Esophagus muscularis mucosa (tissue), 4 donors: Measurements from ENCODE around the gene ABR.

Experiments
- CTCF ChIP-seq, 3 experiments: fragments of 200-600 bp in 2 of 3; fragments of 450-650 bp in 1 of 3; sonication (generic) in 2 of 3; IDR thresholded peaks; one replicate each; pipeline ENCODE4 v1.5.1; 2017 to 2019; ENCODE audit warnings: antibody characterized with exemption in 3 of 3, mild to moderate bottlenecking in 2 of 3, moderate library complexity in 1 of 3
- EP300 ChIP-seq: sonication (generic); formaldehyde crosslinking; IDR thresholded peaks from one replicate; pipeline ENCODE4 v1.6.1; 2017; ENCODE audit warnings: antibody characterized with exemption
- POLR2A ChIP-seq: fragments of 450-650 bp; IDR thresholded peaks from one replicate; pipeline ENCODE4 v1.6.1; 2017; ENCODE audit warnings: antibody characterized with exemption, moderate library complexity, mild to moderate bottlenecking, low read depth
- POLR2AphosphoS5 ChIP-seq, 2 donors: sonication (generic); formaldehyde crosslinking; IDR thresholded peaks; one replicate each; pipeline ENCODE4 v1.6.1; 2017; ENCODE audit warnings: antibody characterized with exemption in 2 of 2

GRCh38 chr17:1165836-1166235 is 13.9 kb downstream of the ABR start:
- TF ChIP-seq CTCF (IDR thresholded peaks at IDR 0.05): no peak
- no peak for TF ChIP-seq POLR2A
- TF ChIP-seq POLR2AphosphoS5 (IDR thresholded peaks at IDR 0.05): no peak
- TF ChIP-seq EP300: no peak
